IPS-18a (cell line): ENCODE results near the gene TMC1.

Source experiments
- H3K27ac ChIP-seq: one replicate; pipeline ENCODE4 v1.5.1; 2013; ENCODE audit warnings: low read length
- H3K27me3 ChIP-seq: one replicate; pipeline ENCODE4 v1.6.1; 2013; ENCODE audit warnings: mild to moderate bottlenecking, low read length; ENCODE audit not compliant: control insufficient read depth, insufficient read depth
- H3K36me3 ChIP-seq: one replicate; pipeline ENCODE4 v1.6.1; 2013; ENCODE audit warnings: low read depth, low read length; ENCODE audit not compliant: control insufficient read depth
- H3K4me1 ChIP-seq: one replicate; pipeline ENCODE4 v1.6.1; 2013; ENCODE audit warnings: low read depth, low read length; ENCODE audit not compliant: control insufficient read depth
- H3K4me3 ChIP-seq: one replicate; pipeline ENCODE4 v1.5.1; 2013; ENCODE audit warnings: low read length
- H3K9ac ChIP-seq: one replicate; pipeline ENCODE4 v1.6.1; 2013; ENCODE audit warnings: mild to moderate bottlenecking, low read length, moderate library complexity
- H3K9me3 ChIP-seq: one replicate; pipeline ENCODE4 v1.6.1; 2013; ENCODE audit warnings: low read depth, low read length; ENCODE audit not compliant: control insufficient read depth

TMC1 gene

GRCh38 chr9:72696511-72696910, 175.1 kb downstream of the TMC1 start:
- Histone ChIP-seq H3K36me3 (no peaks in the 10 kb centered on the region), H3K4me1 (no peaks in the 10 kb centered on the region), H3K9ac (no peak overlapping the region), H3K9me3 (no peaks in the 10 kb centered on the region), H3K27ac (no peak overlapping the region), H3K4me3 (no peak overlapping the region), H3K27me3 (no peaks in the 10 kb centered on the region)

GRCh38 chr9:72701510-72701909, 180.1 kb downstream of the TMC1 start:
- Histone ChIP-seq H3K9me3 (no peaks in the 10 kb centered on the region), H3K4me3 (no peak overlapping the region), H3K27ac (no peak overlapping the region), H3K36me3 (no peaks in the 10 kb centered on the region), H3K4me1 (no peaks in the 10 kb centered on the region), H3K27me3 (no peaks in the 10 kb centered on the region), H3K9ac (no peak overlapping the region)

GRCh38 chr9:72703574-72703973, 182.2 kb downstream of the TMC1 start:
- H3K4me1 ChIP-seq, result no peaks in the 10 kb centered on the region
- H3K4me3 ChIP-seq, result no peak overlapping the region
- no peak overlapping the region for H3K27ac ChIP-seq
- H3K9ac ChIP-seq, result no peak overlapping the region
- no peaks in the 10 kb centered on the region for H3K9me3 ChIP-seq
- H3K36me3 ChIP-seq, result no peaks in the 10 kb centered on the region
- no peaks in the 10 kb centered on the region for H3K27me3 ChIP-seq

- H3K27ac ChIP-seq, result no peak overlapping the region
- no peak overlapping the region for H3K4me3 ChIP-seq
- no peaks in the 10 kb centered on the region for H3K27me3 ChIP-seq
- no peaks in the 10 kb centered on the region for H3K4me1 ChIP-seq
- H3K9ac ChIP-seq, result no peak overlapping the region
- no peaks in the 10 kb centered on the region for H3K9me3 ChIP-seq
- no peaks in the 10 kb centered on the region for H3K36me3 ChIP-seq
Observed at GRCh38 chr9:72704688-72705375, 183.4 kb downstream of the TMC1 start.

GRCh38 chr9:72718503-72718902, 197.1 kb downstream of the TMC1 start:
- Histone ChIP-seq H3K4me3 (no peak overlapping the region), H3K4me1 (peaks cover 23% of the 10 kb centered on the region), H3K27me3 (no peaks in the 10 kb centered on the region), H3K9ac (no peak overlapping the region), H3K27ac (no peak overlapping the region), H3K36me3 (no peaks in the 10 kb centered on the region), H3K9me3 (no peaks in the 10 kb centered on the region)

- Histone ChIP-seq H3K4me3 (no peak overlapping the region), H3K27me3 (no peaks in the 10 kb centered on the region), H3K9me3 (no peaks in the 10 kb centered on the region), H3K27ac (peak overlapping the region; percentile 24), H3K9ac (no peak overlapping the region), H3K4me1 (peaks cover 23% of the 10 kb centered on the region), H3K36me3 (no peaks in the 10 kb centered on the region)
Observed at GRCh38 chr9:72721067-72721466, 199.7 kb downstream of the TMC1 start.

GRCh38 chr9:72726947-72727346, 205.5 kb downstream of the TMC1 start:
- peak overlapping the region; percentile 21 for H3K4me3 ChIP-seq
- H3K9me3 ChIP-seq, result peaks cover 3% of the 10 kb centered on the region
- peaks cover 35% of the 10 kb centered on the region for H3K4me1 ChIP-seq
- no peak overlapping the region for H3K9ac ChIP-seq
- peak overlapping the region; percentile 67 for H3K27ac ChIP-seq
- H3K36me3 ChIP-seq, result no peaks in the 10 kb centered on the region
- H3K27me3 ChIP-seq, result no peaks in the 10 kb centered on the region

GRCh38 chr9:72728031-72728770, 206.8 kb downstream of the TMC1 start:
- H3K27ac ChIP-seq, result peak overlapping the region; percentile 57
- no peaks in the 10 kb centered on the region for H3K36me3 ChIP-seq
- no peak overlapping the region for H3K9ac ChIP-seq
- H3K9me3 ChIP-seq, result peaks cover 3% of the 10 kb centered on the region
- peak overlapping the region; percentile 23 for H3K4me3 ChIP-seq
- no peaks in the 10 kb centered on the region for H3K27me3 ChIP-seq
- H3K4me1 ChIP-seq, result peaks cover 33% of the 10 kb centered on the region

- peaks cover 5% of the 10 kb centered on the region for H3K4me1 ChIP-seq
- H3K27ac ChIP-seq, result no peak overlapping the region
- H3K9me3 ChIP-seq, result peaks cover 3% of the 10 kb centered on the region
- no peak overlapping the region for H3K9ac ChIP-seq
- H3K27me3 ChIP-seq, result no peaks in the 10 kb centered on the region
- H3K36me3 ChIP-seq, result no peaks in the 10 kb centered on the region
- no peak overlapping the region for H3K4me3 ChIP-seq
Observed at GRCh38 chr9:72733895-72734294, 212.5 kb downstream of the TMC1 start.

GRCh38 chr9:72734631-72735030, 213.2 kb downstream of the TMC1 start:
- Histone ChIP-seq H3K9me3 (peaks cover 3% of the 10 kb centered on the region), H3K27me3 (no peaks in the 10 kb centered on the region), H3K27ac (no peak overlapping the region), H3K4me1 (no peaks in the 10 kb centered on the region), H3K9ac (no peak overlapping the region), H3K4me3 (no peak overlapping the region), H3K36me3 (no peaks in the 10 kb centered on the region)

- Histone ChIP-seq H3K4me1 (no peaks in the 10 kb centered on the region), H3K36me3 (no peaks in the 10 kb centered on the region), H3K9ac (no peak overlapping the region), H3K27ac (no peak overlapping the region), H3K27me3 (no peaks in the 10 kb centered on the region), H3K4me3 (no peak overlapping the region), H3K9me3 (no peaks in the 10 kb centered on the region)
Observed at GRCh38 chr9:72743836-72744235, 222.4 kb downstream of the TMC1 start.

- Histone ChIP-seq H3K9me3 (no peaks in the 10 kb centered on the region), H3K27me3 (no peaks in the 10 kb centered on the region), H3K27ac (no peak overlapping the region), H3K4me1 (no peaks in the 10 kb centered on the region), H3K36me3 (no peaks in the 10 kb centered on the region), H3K9ac (no peak overlapping the region), H3K4me3 (no peak overlapping the region)
Observed at GRCh38 chr9:72749276-72749675, 227.9 kb downstream of the TMC1 start.
